ENCODE results near the gene CALML5. TPM values are rescaled to one million over a fixed set of nuclear protein-coding genes. Genes with fewer than 3 reads are reported as not detected.

The CALML5 gene
- total and polyA plus RNA-seq, 9 of the 15 experiments (the other 6 are each of a cell fraction or from before 2014, with no cell fraction given) = not detected

DNA sequence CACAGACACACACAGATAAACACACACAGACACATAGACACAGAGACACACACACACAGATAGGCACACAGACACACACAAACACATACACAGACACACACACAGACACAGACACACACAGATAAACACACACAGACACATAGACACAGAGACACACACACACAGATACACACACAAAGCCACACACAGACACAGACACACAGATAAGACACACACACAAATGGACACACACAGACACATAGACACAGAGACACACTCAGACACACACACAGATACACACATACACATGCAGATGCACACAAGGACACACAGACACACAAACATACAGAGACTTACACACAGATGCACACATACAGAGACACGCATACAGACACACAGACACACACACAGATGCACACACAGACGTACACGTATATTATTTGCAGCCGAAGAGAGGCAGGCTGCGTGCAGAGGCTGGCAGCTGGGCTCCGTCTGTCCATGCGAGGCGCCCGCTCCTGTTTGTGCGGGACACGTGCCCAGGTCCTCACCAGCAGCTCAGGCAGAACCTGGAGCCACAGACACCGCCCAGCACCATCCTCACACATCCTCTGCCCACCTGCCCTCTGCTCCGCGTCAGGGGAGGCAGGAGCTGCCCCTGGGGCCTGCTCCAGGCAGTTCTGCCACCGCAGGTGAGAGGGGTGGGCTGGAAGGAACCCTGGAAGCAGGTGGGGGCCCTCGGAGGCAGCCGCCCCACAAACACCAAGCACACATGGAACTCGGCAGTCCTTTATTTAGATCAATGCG is 1.2 kb downstream of the CALML5 start (continued):
- TF ChIP-seq, protein P1, sequence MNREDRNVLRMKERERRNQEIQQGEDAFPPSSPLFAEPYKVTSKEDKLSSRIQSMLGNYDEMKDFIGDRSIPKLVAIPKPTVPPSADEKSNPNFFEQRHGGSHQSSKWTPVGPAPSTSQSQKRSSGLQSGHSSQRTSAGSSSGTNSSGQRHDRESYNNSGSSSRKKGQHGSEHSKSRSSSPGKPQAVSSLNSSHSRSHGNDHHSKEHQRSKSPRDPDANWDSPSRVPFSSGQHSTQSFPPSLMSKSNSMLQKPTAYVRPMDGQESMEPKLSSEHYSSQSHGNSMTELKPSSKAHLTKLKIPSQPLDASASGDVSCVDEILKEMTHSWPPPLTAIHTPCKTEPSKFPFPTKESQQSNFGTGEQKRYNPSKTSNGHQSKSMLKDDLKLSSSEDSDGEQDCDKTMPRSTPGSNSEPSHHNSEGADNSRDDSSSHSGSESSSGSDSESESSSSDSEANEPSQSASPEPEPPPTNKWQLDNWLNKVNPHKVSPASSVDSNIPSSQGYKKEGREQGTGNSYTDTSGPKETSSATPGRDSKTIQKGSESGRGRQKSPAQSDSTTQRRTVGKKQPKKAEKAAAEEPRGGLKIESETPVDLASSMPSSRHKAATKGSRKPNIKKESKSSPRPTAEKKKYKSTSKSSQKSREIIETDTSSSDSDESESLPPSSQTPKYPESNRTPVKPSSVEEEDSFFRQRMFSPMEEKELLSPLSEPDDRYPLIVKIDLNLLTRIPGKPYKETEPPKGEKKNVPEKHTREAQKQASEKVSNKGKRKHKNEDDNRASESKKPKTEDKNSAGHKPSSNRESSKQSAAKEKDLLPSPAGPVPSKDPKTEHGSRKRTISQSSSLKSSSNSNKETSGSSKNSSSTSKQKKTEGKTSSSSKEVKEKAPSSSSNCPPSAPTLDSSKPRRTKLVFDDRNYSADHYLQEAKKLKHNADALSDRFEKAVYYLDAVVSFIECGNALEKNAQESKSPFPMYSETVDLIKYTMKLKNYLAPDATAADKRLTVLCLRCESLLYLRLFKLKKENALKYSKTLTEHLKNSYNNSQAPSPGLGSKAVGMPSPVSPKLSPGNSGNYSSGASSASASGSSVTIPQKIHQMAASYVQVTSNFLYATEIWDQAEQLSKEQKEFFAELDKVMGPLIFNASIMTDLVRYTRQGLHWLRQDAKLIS (CRISPR knock-in tag; IDR thresholded peaks at IDR 0.05) = no peak
- no peak for TF ChIP-seq SAFB2 (IDR thresholded peaks at IDR 0.05; ENCODE audit: borderline replicate concordance, low read depth, low read length, severe bottlenecking)

DNA sequence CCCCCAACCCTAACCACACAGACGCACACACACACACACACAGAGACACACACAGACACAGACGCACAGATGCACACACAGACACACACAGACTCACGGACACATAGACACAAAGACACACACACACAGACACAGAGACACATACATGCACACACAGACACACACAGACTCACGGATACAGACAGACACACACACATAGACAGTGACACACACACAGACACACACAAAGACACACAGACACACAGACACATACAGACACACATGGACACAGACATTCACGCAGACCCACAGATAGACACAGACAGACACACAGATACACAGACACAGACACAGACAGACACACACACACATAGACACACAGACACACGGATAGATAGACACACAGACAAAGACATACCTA is 2.1 kb downstream of the CALML5 start:
- POLR2A ChIA-PET = no interaction called here
- CTCF ChIA-PET (ENCODE audit: low intra/inter-chr PET ratio) = no interaction called here
- in situ Hi-C loops (cut with MboI) = no loop called here
- peak in 1 of 2 experiments; percentile 59; a peak in 3 of 4 replicates for TF ChIP-seq TRIM24 (IDR thresholded peaks at IDR 0.05)
- peak; percentile 55 for TF ChIP-seq BCOR (IDR thresholded peaks at IDR 0.05)
- TF ChIP-seq, protein P2, sequence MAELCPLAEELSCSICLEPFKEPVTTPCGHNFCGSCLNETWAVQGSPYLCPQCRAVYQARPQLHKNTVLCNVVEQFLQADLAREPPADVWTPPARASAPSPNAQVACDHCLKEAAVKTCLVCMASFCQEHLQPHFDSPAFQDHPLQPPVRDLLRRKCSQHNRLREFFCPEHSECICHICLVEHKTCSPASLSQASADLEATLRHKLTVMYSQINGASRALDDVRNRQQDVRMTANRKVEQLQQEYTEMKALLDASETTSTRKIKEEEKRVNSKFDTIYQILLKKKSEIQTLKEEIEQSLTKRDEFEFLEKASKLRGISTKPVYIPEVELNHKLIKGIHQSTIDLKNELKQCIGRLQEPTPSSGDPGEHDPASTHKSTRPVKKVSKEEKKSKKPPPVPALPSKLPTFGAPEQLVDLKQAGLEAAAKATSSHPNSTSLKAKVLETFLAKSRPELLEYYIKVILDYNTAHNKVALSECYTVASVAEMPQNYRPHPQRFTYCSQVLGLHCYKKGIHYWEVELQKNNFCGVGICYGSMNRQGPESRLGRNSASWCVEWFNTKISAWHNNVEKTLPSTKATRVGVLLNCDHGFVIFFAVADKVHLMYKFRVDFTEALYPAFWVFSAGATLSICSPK (IDR thresholded peaks at IDR 0.05; ENCODE audit: borderline replicate concordance) = 0 out of 2 replicates have a peak, but pooled peaks have one; percentile 20
- TF ChIP-seq RAD21 (CRISPR knock-in tag; conservative IDR thresholded peaks at IDR 0.05 in 1 of 2, IDR thresholded peaks at IDR 0.05 in 1 of 2) = no peak
- TF ChIP-seq ZNF444 (CRISPR knock-in tag; IDR thresholded peaks at IDR 0.05) = no peak
- TF ChIP-seq ARID1B (IDR thresholded peaks at IDR 0.05) = no peak
- no peak for TF ChIP-seq ZNF324 (CRISPR knock-in tag; IDR thresholded peaks at IDR 0.05)
- TF ChIP-seq ZNF121 (CRISPR knock-in tag; conservative IDR thresholded peaks at IDR 0.05) = no peak
- TF ChIP-seq, protein P3, sequence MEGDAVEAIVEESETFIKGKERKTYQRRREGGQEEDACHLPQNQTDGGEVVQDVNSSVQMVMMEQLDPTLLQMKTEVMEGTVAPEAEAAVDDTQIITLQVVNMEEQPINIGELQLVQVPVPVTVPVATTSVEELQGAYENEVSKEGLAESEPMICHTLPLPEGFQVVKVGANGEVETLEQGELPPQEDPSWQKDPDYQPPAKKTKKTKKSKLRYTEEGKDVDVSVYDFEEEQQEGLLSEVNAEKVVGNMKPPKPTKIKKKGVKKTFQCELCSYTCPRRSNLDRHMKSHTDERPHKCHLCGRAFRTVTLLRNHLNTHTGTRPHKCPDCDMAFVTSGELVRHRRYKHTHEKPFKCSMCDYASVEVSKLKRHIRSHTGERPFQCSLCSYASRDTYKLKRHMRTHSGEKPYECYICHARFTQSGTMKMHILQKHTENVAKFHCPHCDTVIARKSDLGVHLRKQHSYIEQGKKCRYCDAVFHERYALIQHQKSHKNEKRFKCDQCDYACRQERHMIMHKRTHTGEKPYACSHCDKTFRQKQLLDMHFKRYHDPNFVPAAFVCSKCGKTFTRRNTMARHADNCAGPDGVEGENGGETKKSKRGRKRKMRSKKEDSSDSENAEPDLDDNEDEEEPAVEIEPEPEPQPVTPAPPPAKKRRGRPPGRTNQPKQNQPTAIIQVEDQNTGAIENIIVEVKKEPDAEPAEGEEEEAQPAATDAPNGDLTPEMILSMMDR (IDR thresholded peaks at IDR 0.05 in 2 of 3, conservative IDR thresholded peaks at IDR 0.05 in 1 of 3; ENCODE audit: insufficient read depth in 2 of 3, low read depth in 1 of 3, low read length in 3 of 3) = no peak
- TF ChIP-seq ZNF146 (CRISPR knock-in tag; IDR thresholded peaks at IDR 0.05; ENCODE audit: unreplicated experiment) = no peak
- TF ChIP-seq SIN3B (IDR thresholded peaks at IDR 0.05; ENCODE audit: low read depth) = no peak

More for the DNA sequence above, 2.1 kb downstream of the CALML5 start:
- no peak overlapping the region for H3K4me2 ChIP-seq (ENCODE audit: insufficient read depth, low read length)
- no peak overlapping the region for H3K27ac ChIP-seq (ENCODE audit: extremely low read depth, low read depth, low read length)
- H3K4me1 ChIP-seq (replicated peaks in 1 of 2; ENCODE audit: control insufficient read depth in 2 of 2, insufficient read depth in 2 of 2, low read length in 2 of 2) = peaks cover 15 to 46% of the 10 kb centered on the region in 2 experiments
- intact Hi-C loops (cut with micrococcal nuclease) = no loop called here
- 89% methylated on average over 5 of the region's 6 CpGs for WGBS (ENCODE audit: insufficient coverage, low coverage, missing lambda C conversion rate)
- H3K36me3 ChIP-seq (ENCODE audit: control insufficient read depth, insufficient read depth, low read length) = no peaks in the 10 kb centered on the region
- DNase-seq (ENCODE audit: extremely low read depth in 1 of 4, low spot score in 3 of 4) (no peak), ATAC-seq (no peak), FAIRE-seq (no peak)
- H3K9me1 ChIP-seq (ENCODE audit: control insufficient read depth, insufficient read depth, low read length) = no peaks in the 10 kb centered on the region
- peaks cover 0 to 10% of the 10 kb centered on the region in 2 experiments; a peak in 2 of 5 replicates for H3K27me3 ChIP-seq (ENCODE audit: control insufficient read depth in 2 of 2, insufficient read depth in 2 of 2, low read length in 2 of 2)
- no peaks in the 10 kb centered on the region for H3K9me3 ChIP-seq (replicated peaks; ENCODE audit: control insufficient read depth, insufficient read depth, low read depth, low read length)
- H3K9ac ChIP-seq (ENCODE audit: insufficient read depth in 1 of 2, low read depth in 2 of 2, low read length in 2 of 2) = peak overlapping the region in 1 of 2 experiments; percentile 68; a peak in 2 of 4 replicates
- no peak overlapping the region for H3K4me3 ChIP-seq
- H4K20me1 ChIP-seq (replicated peaks; ENCODE audit: control insufficient read depth, insufficient read depth, low read length) = no peaks in the 10 kb centered on the region
- H3K79me2 ChIP-seq (ENCODE audit: control insufficient read depth, insufficient read depth, low read length) = no peaks in the 10 kb centered on the region
- H2AFZ ChIP-seq (ENCODE audit: low read depth, low read length) = 0 out of 2 replicates have a peak overlapping the region, but pooled peaks have one; percentile 11
- no TSS peak for BruUV-seq (replicated peaks)
